ENCODE data around the gene WAC.

GRCh38 chr10:28523725-28524252, 9.1 kb upstream of the WAC start:
- TF ChIP-seq CTCF (IDR thresholded peaks at IDR 0.05) (no peak), POLR2A (IDR thresholded peaks at IDR 0.05) (no peak)

Data from esophagus squamous epithelium (tissue), 4 donors.